Psoas muscle (tissue), 8 donors: ENCODE results near the gene STOX2. TPM values are rescaled to one million over a fixed set of nuclear protein-coding genes. Genes with fewer than 3 reads are reported as not detected.

ENCODE experiments used
- ATAC-seq, 4 donors: fragments of 200-7000 bp; cut with Tn5 transposase; one replicate each; pipeline ENCODE4 v1.9.1; 2020; ENCODE audit warnings: moderate library complexity in 3 of 4, mild to moderate bottlenecking in 2 of 4
- DNase-seq, 2 donors: peaks; one replicate each; pipeline ENCODE4 v3.0.0-alpha.2; 2020
- H3K27ac ChIP-seq: fragments of 200-600 bp; one replicate; pipeline ENCODE4 v1.8.0; 2022
- H3K27me3 ChIP-seq, 3 donors: fragments of 200-600 bp in 1 of 3; one replicate each; pipeline versions ENCODE4 v1.6.1 to v1.8.0; 2013 to 2022; ENCODE audit warnings: low read length in 2 of 3, mild to moderate bottlenecking in 2 of 3, moderate library complexity in 1 of 3; ENCODE audit not compliant: insufficient read depth in 3 of 3
- H3K36me3 ChIP-seq, 2 donors: fragments of 200-600 bp in 1 of 2; one replicate each; pipeline versions ENCODE4 v1.6.1 to v1.8.0; 2013 to 2022; ENCODE audit warnings: low read depth in 1 of 2, mild to moderate bottlenecking in 1 of 2, moderate library complexity in 1 of 2; ENCODE audit not compliant: insufficient read depth in 1 of 2
- H3K4me1 ChIP-seq: fragments of 200-600 bp; one replicate; pipeline ENCODE4 v1.8.0; 2022
- H3K4me3 ChIP-seq: fragments of 200-600 bp; one replicate; pipeline ENCODE4 v1.8.0; 2022; ENCODE audit warnings: mild to moderate bottlenecking
- H3K9me3 ChIP-seq: fragments of 200-600 bp; one replicate; pipeline ENCODE4 v1.8.0; 2022
- CTCF ChIP-seq: fragments of 200-600 bp; IDR thresholded peaks from one replicate; pipeline ENCODE4 v1.8.0; 2022; ENCODE audit warnings: antibody characterized with exemption
- WGBS, 3 donors: extraction: QIAGEN DNeasy Blood & Tissue Kit; methylation state at CpG; one replicate each; pipeline versions ENCODE4 v1.1.6 to v1.1.7; 2013; 5-methylcytosine and 5-hydroxymethylcytosine counted together
- intact Hi-C, 2 donors: fragments of 100-400 bp; cut with DNase I; formaldehyde crosslinking; loops; one replicate each; pipeline versions ENCODE4 v1.11.0 to v1.14.2; 2022
- long read RNA-seq, 2 donors: library from polyadenylated mRNA; unstranded; transcript quantifications; one replicate each; pipeline ENCODE4 v2.0.0, GENCODE V29; 2021
- polyA plus RNA-seq, 3 donors: library from polyadenylated mRNA; stranded (reverse); fragments of 200-250 nt; gene quantifications; one replicate each; pipeline ENCODE4 v1.2.3, GENCODE V29; 2013
- total RNA-seq, 4 donors: library from RNA; stranded (reverse); fragmentation: NEBNext Ultra II Directional in 2 of 4; extraction: Animal tissue kit (Norgen Biotek cat#: 25700) in 2 of 4; gene quantifications; one replicate each; pipeline versions ENCODE4 v1.2.1 to v1.2.4, GENCODE V29; 2021 to 2023
- donor health status: healthy with polysubstance abuse.
- donor health status: DM: no; HTN: no; CAD: no; lungs with moderate emphysema.
- donor health status: Bipolar disorder and iron deficiency.
- donor health status: healthy.
- donor health status: DM: yes; HTN: yes; CAD: no.
- donor health status: DM: no; HTN: no; CAD: no.
- donor health status: DM: no; HTN: no; CAD: no.
- donor health status: DM: yes; HTN: yes; CAD: no.

The STOX2 gene
- total RNA-seq (1 to 10 TPM; 1.7 to 9.3 (median 3.9) TPM), polyA plus RNA-seq (1 to 10 TPM in 1 of 3 donors, under 1 TPM in 2; 0.41 to 3.4 (median 0.76) TPM)
- long read RNA-seq, donor 1, partial matches to known transcripts = 1 of 1 reads
- long read RNA-seq, donor 1, other reads (novel, unspliced or antisense) = 0 of 1 reads
- long read RNA-seq, donor 2, partial matches to known transcripts = 1 of 1 reads
- long read RNA-seq, donor 2, other reads (novel, unspliced or antisense) = 0 of 1 reads

GRCh38 chr4:183905081-183905592 lies at the start of gene STOX2:
TSS of gene STOX2 (plus strand) at chr4:183905307. CDS start at chr4:183906791, 1,484 bp downstream.
- peaks cover 3% of the 10 kb centered on the region for H3K9me3 ChIP-seq
- peak; percentile 92 to 97 (median 95) for ATAC-seq
- 0% methylated on average over 43 to 45 of the region's 45 CpGs for WGBS, 3 donors
- peaks cover 11% of the 10 kb centered on the region for H3K4me1 ChIP-seq
- H3K4me3 ChIP-seq = peak within 1 kb of the TSS; percentile 78
- intact Hi-C loops = loop anchor here in 1 of 2 donors (5.0 kb wide), 1 partner anchor 82 kb away; no protein-coding TSS in a partner anchor
- peaks cover 0 to 14% (median 0%) of the 10 kb centered on the region in 3 donors for H3K27me3 ChIP-seq
- H3K36me3 ChIP-seq = no peaks in the 10 kb centered on the region
- no peak for TF ChIP-seq CTCF
- DNase-seq = peak; percentile 78 to 88
- peak within 1 kb of the TSS; percentile 78 for H3K27ac ChIP-seq

- WGBS, 3 donors = 53 to 59% (median 54%) methylated on average over 14 of the region's 14 CpGs
- Histone ChIP-seq H3K27ac (no peak overlapping the region), H3K27me3 (peaks cover 0 to 3% (median 0%) of the 10 kb centered on the region in 3 donors), H3K4me1 (no peaks in the 10 kb centered on the region), H3K4me3 (no peak overlapping the region), H3K9me3 (no peaks in the 10 kb centered on the region), H3K36me3 (no peaks in the 10 kb centered on the region)
- TF ChIP-seq CTCF = no peak
- ATAC-seq (no peak), DNase-seq (no peak)
- intact Hi-C loops = no loop called here
Observed at GRCh38 chr4:183855323-183856190, 49.5 kb upstream of the STOX2 start.

- DNase-seq (no peak), ATAC-seq (no peak)
- Histone ChIP-seq H3K36me3 (no peaks in the 10 kb centered on the region), H3K27me3 (peaks cover 0 to 3% (median 0%) of the 10 kb centered on the region in 3 donors), H3K4me3 (no peak overlapping the region), H3K9me3 (no peaks in the 10 kb centered on the region), H3K27ac (no peak overlapping the region), H3K4me1 (no peaks in the 10 kb centered on the region)
- TF ChIP-seq CTCF = no peak
- 93 to 94% (median 94%) methylated on average over 5 of the region's 5 CpGs for WGBS, 3 donors
- intact Hi-C loops = no loop called here
Observed at GRCh38 chr4:183857040-183857439, 48.1 kb upstream of the STOX2 start.

- H3K36me3 ChIP-seq = no peaks in the 10 kb centered on the region
- no peak overlapping the region for H3K27ac ChIP-seq
- no peak overlapping the region for H3K4me3 ChIP-seq
- no peak for DNase-seq
- no peaks in the 10 kb centered on the region for H3K4me1 ChIP-seq
- no peaks in the 10 kb centered on the region for H3K9me3 ChIP-seq
- intact Hi-C loops = no loop called here
- no peak for ATAC-seq
- peaks cover 0 to 3% (median 0%) of the 10 kb centered on the region in 3 donors for H3K27me3 ChIP-seq
- 79 to 81% (median 81%) methylated on average over 14 of the region's 14 CpGs for WGBS, 3 donors
- TF ChIP-seq CTCF = no peak
Observed at GRCh38 chr4:183858011-183858615, 47.0 kb upstream of the STOX2 start.
